HCT116 (cell line): ENCODE data around the gene FBP1. TPM values are rescaled to one million over a fixed set of nuclear protein-coding genes. Genes with fewer than 3 reads are reported as not detected.

Experiments
- ATAC-seq: fragments of 200-7000 bp; cut with Tn5 transposase; 2 replicates; pipeline ENCODE4 v1.9.1; 2020; ENCODE audit warnings: mild to moderate bottlenecking, moderate library complexity
- BruUV-seq: library from RNA; stranded (reverse); fragments of 400-500 nt; replicated peaks from 2 replicates; lab custom pipeline; 2021; lab: Mats Ljungman, UMichigan
- CTCF ChIA-PET: fragments of 300-600 bp; sonication (Branson Sonifier 250); formaldehyde crosslinking; loops from one replicate; lab custom pipeline; 2021; ENCODE audit warnings: antibody characterized with exemption; lab: Charles Lee
- POLR2A ChIA-PET: fragments of 300-600, 350-600 bp; sonication (Branson Sonifier 250); formaldehyde crosslinking; loops from one replicate; lab custom pipeline; 2021; ENCODE audit warnings: antibody characterized with exemption; lab: Charles Lee
- RAD21 ChIA-PET, 2 experiments: fragments of 300-600 bp; sonication (Branson Sonifier 250); formaldehyde crosslinking; loops; one replicate each; lab custom pipeline; 2023; ENCODE audit warnings: low total read pairs in 2 of 2; ENCODE audit not compliant: uncharacterized antibody in 2 of 2, unreplicated experiment in 2 of 2, low non-redundant PET in 1 of 2; lab: Charles Lee
- DNase-seq: peaks from one replicate; pipeline ENCODE4 v3.0.0-alpha.2; 2010; ENCODE audit warnings: low read depth, low spot score
- H2AFZ ChIP-seq: fragments of 200-600 bp; shearing (Covaris generic), sonication (generic); 2 replicates; pipeline ENCODE4 v1.6.1; 2017; ENCODE audit warnings: low read depth, mixed run types, mixed read lengths, antibody characterized with exemption, low read length; ENCODE audit not compliant: poor library complexity, severe bottlenecking
- H3K27ac ChIP-seq: 2 replicates; pipeline ENCODE4 v1.5.1; 2012; ENCODE audit warnings: low read depth, low read length
- H3K27me3 ChIP-seq: fragments of 200-600 bp; sonication (generic); 2 replicates; pipeline ENCODE4 v1.6.1; 2016; ENCODE audit warnings: mixed run types, low read length, mixed read lengths; ENCODE audit not compliant: insufficient read depth
- H3K36me3 ChIP-seq, 2 experiments: fragments of 200-500 bp in 1 of 2; fragments of 200-600 bp in 1 of 2; sonication (Bioruptor generic) in 1 of 2; sonication (generic) in 1 of 2; 2 replicates each; pipeline versions ENCODE4 v1.5.1 to v1.6.1; 2014 to 2016; ENCODE audit warnings: low read length in 2 of 2, inconsistent platforms in 1 of 2, mixed read lengths in 1 of 2, mixed run types in 1 of 2; ENCODE audit not compliant: insufficient read depth in 2 of 2, control insufficient read depth in 1 of 2
- H3K4me1 ChIP-seq, 2 experiments: fragments of 200-600 bp in 1 of 2; sonication (generic) in 1 of 2; 2 replicates each; pipeline versions ENCODE4 v1.5.1 to v1.6.1; 2012 to 2017; ENCODE audit warnings: low read length in 2 of 2, inconsistent platforms in 1 of 2, mild to moderate bottlenecking in 1 of 2, mixed read lengths in 1 of 2, mixed run types in 1 of 2, moderate library complexity in 1 of 2; ENCODE audit not compliant: insufficient read depth in 2 of 2, control insufficient read depth in 1 of 2
- H3K4me2 ChIP-seq: fragments of 200-600 bp; sonication (generic); 2 replicates; pipeline ENCODE4 v1.6.1; 2017; ENCODE audit warnings: mixed run types, low read length, mixed read lengths
- H3K4me3 ChIP-seq, 2 experiments: fragments of 200-600 bp in 1 of 2; sonication (generic) in 1 of 2; replicated peaks in 1 of 2; 2 replicates each; pipeline ENCODE4 v1.5.1; 2011 to 2016; ENCODE audit warnings: low read length in 2 of 2, control low read depth in 1 of 2, low read depth in 1 of 2, mild to moderate bottlenecking in 1 of 2, mixed read lengths in 1 of 2, mixed run types in 1 of 2
- H3K79me2 ChIP-seq: fragments of 200-600 bp; sonication (generic); 2 replicates; pipeline ENCODE4 v1.6.1; 2017; ENCODE audit warnings: mild to moderate bottlenecking, mixed run types, low read length, moderate library complexity, mixed read lengths; ENCODE audit not compliant: insufficient read depth
- H3K9ac ChIP-seq: fragments of 200-600 bp; sonication (generic); 2 replicates; pipeline ENCODE4 v1.6.1; 2016; ENCODE audit warnings: low read length, mixed read lengths
- H3K9me2 ChIP-seq: fragments of 200-600 bp; sonication (generic), shearing (Covaris generic); 2 replicates; pipeline ENCODE4 v1.6.1; 2017; ENCODE audit warnings: mixed run types, mild to moderate bottlenecking, moderate library complexity; ENCODE audit not compliant: insufficient read depth
- H3K9me3 ChIP-seq, 2 experiments: fragments of 200-500 bp in 1 of 2; fragments of 200-600 bp in 1 of 2; sonication (Bioruptor generic) in 1 of 2; sonication (generic) in 1 of 2; 2 replicates each; pipeline ENCODE4 v1.6.1; 2014 to 2017; ENCODE audit warnings: low read length in 2 of 2, mixed read lengths in 2 of 2, inconsistent platforms in 1 of 2, low read depth in 1 of 2, mild to moderate bottlenecking in 1 of 2, mixed run types in 1 of 2, moderate library complexity in 1 of 2; ENCODE audit not compliant: control insufficient read depth in 1 of 2, insufficient read depth in 1 of 2
- H4K20me1 ChIP-seq: fragments of 200-600 bp; sonication (generic), shearing (Covaris generic); 2 replicates; pipeline ENCODE4 v1.6.1; 2017; ENCODE audit warnings: mixed run types, mild to moderate bottlenecking, moderate library complexity; ENCODE audit not compliant: insufficient read depth
- ATF3 ChIP-seq: IDR thresholded peaks from 2 replicates; pipeline ENCODE4 v1.6.1; 2012
- ELF1 ChIP-seq: IDR thresholded peaks from 2 replicates; pipeline ENCODE4 v1.6.1; 2012; ENCODE audit warnings: low read depth, borderline replicate concordance
- EZH2phosphoT487 ChIP-seq: fragments of 200-600 bp; IDR thresholded peaks from 2 replicates; pipeline ENCODE4 v1.6.1; 2018; ENCODE audit warnings: antibody characterized with exemption, borderline replicate concordance
- FOSL1 ChIP-seq: IDR thresholded peaks from 2 replicates; pipeline ENCODE4 v1.6.1; 2012; ENCODE audit warnings: low read depth
- JUND ChIP-seq: IDR thresholded peaks from 2 replicates; pipeline ENCODE4 v1.6.1; 2012
- RAD21 ChIP-seq: IDR thresholded peaks from 2 replicates; pipeline ENCODE4 v1.6.1; 2012; ENCODE audit warnings: low read depth, mild to moderate bottlenecking
- SP1 ChIP-seq: IDR thresholded peaks from 2 replicates; pipeline ENCODE4 v1.6.1; 2012; ENCODE audit warnings: low read depth
- SRF ChIP-seq: IDR thresholded peaks from 2 replicates; pipeline ENCODE4 v1.6.1; 2012; ENCODE audit warnings: low read depth
- intact Hi-C: fragments of 100-400 bp; cut with micrococcal nuclease; formaldehyde crosslinking; loops from 2 replicates; pipeline ENCODE4 v1.10.0; 2022
- total RNA-seq: library from RNA; stranded (reverse); gene quantifications from one replicate; pipeline ENCODE4 v1.2.1, GENCODE V29; 2021; ENCODE audit not compliant: unreplicated experiment
- TF ChIP-seq, protein P1 (sequence below), 3 experiments: fragments of 200-600 bp in 1 of 3; sonication (generic) in 1 of 3; IDR thresholded peaks in 2 of 3; conservative IDR thresholded peaks in 1 of 3; 2 replicates each; pipeline ENCODE4 v1.5.1; 2012 to 2017; ENCODE audit warnings: low read depth in 2 of 3, low read length in 2 of 3, antibody characterized with exemption in 1 of 3, borderline replicate concordance in 1 of 3, control low read depth in 1 of 3, mild to moderate bottlenecking in 1 of 3, mixed read lengths in 1 of 3, mixed run types in 1 of 3, moderate library complexity in 1 of 3; ENCODE audit not compliant: insufficient read depth in 1 of 3
- TF ChIP-seq, protein P2 (sequence below): IDR thresholded peaks from 2 replicates; pipeline ENCODE4 v1.6.1; 2012

The FBP1 gene
- total RNA-seq, 1 experiment from 2014 or later: 0.42 TPM

- CTCF ChIA-PET: no interaction called here
- Histone ChIP-seq H3K4me2 (no peak overlapping the region), H3K27ac (no peak overlapping the region)
Measured at GRCh38 chr9:94687451-94687850, 48.1 kb upstream of the FBP1 start.

More at GRCh38 chr9:94687451-94687850, 48.1 kb upstream of the FBP1 start:
- BruUV-seq: no TSS peak
- DNase-seq (no peak), ATAC-seq (no peak)
- Histone ChIP-seq H3K36me3 (no peaks in the 10 kb centered on the region), H3K9me3 (no peaks in the 10 kb centered on the region), H3K79me2 (no peaks in the 10 kb centered on the region), H2AFZ (no peak overlapping the region), H3K27me3 (peaks cover 4% of the 10 kb centered on the region; the same call in 1 of the 2 replicates), H3K9ac (no peak overlapping the region), H3K9me2 (no peaks in the 10 kb centered on the region), H3K4me3 (no peak overlapping the region), H3K4me1 (no peaks in the 10 kb centered on the region), H4K20me1 (no peaks in the 10 kb centered on the region)
- intact Hi-C loops: no loop called here
- ChIA-PET POLR2A (no interaction called here), RAD21 (no interaction called here)
- TF ChIP-seq SRF (no peak), ATF3 (no peak), SP1 (no peak), ELF1 (no peak), JUND (no peak), RAD21 (no peak), FOSL1 (no peak), EZH2phosphoT487 (no peak)
- TF ChIP-seq, protein P1, sequence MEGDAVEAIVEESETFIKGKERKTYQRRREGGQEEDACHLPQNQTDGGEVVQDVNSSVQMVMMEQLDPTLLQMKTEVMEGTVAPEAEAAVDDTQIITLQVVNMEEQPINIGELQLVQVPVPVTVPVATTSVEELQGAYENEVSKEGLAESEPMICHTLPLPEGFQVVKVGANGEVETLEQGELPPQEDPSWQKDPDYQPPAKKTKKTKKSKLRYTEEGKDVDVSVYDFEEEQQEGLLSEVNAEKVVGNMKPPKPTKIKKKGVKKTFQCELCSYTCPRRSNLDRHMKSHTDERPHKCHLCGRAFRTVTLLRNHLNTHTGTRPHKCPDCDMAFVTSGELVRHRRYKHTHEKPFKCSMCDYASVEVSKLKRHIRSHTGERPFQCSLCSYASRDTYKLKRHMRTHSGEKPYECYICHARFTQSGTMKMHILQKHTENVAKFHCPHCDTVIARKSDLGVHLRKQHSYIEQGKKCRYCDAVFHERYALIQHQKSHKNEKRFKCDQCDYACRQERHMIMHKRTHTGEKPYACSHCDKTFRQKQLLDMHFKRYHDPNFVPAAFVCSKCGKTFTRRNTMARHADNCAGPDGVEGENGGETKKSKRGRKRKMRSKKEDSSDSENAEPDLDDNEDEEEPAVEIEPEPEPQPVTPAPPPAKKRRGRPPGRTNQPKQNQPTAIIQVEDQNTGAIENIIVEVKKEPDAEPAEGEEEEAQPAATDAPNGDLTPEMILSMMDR (IDR thresholded peaks at IDR 0.05 in 2 of 3, conservative IDR thresholded peaks at IDR 0.05 in 1 of 3; ENCODE audit: borderline replicate concordance in 1 of 3, insufficient read depth in 1 of 3, low read depth in 2 of 3, low read length in 2 of 3): no peak
- TF ChIP-seq, protein P2, sequence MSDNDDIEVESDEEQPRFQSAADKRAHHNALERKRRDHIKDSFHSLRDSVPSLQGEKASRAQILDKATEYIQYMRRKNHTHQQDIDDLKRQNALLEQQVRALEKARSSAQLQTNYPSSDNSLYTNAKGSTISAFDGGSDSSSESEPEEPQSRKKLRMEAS: no peak
